IPS DF 4.7 (cell line): ENCODE data around the gene SLC34A3.
"Not testable (repeated sequence)": the region's sequence is repeated elsewhere in the genome, so short reads cannot be mapped to it uniquely, and the experiment has no call there.

ENCODE experiments used
- DNase-seq: peaks from one replicate; pipeline ENCODE4 v3.0.0-alpha.2; 2013; ENCODE audit warnings: low spot score; ENCODE audit errors: extremely low read depth

Gene SLC34A3

DNA sequence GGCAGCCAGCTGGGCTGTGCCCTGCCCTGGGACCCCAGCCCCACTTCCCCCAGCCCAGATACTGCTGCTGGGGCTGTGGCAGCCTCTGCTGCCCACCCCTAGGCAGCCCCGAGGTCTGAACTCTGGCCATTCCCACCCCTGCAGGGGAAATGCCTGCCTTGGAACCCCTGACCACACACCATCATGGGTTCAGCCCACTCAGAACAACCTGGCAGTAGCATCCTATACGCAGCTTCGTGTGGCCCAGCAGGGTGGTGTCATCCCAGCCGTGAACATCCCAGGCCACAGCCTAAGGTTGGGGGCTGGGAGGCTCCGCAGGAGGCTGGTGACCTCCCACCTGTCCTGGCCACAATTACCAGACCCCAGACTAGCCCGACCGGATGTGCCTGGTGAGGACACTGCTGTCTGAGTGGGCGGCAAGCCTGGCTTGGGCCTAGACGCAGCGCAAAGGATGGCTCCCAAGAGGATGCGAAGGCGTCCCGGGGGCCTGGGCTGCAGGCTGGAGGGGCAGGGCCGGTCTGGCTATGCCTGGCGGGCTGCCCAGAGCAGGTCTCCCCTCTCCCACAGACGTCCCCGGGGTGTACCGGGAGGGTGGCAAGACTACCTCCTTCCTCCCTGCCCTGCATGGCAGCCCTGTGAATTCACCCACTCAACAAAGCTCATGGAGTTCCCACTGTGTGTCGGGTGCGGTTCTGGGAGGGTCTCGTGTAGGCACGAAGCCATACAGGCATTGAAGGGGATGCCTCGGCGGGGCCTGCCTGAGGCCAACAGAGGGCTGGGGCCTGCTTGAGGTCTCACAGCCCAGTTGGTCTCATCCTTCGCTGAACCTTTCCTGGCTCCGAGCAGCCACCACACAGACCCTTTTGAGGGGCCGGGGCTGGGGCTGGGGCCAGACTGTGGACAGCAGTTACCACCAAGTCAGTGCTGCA lies 1.5 kb upstream of the SLC34A3 start:
- no peak for DNase-seq

DNA sequence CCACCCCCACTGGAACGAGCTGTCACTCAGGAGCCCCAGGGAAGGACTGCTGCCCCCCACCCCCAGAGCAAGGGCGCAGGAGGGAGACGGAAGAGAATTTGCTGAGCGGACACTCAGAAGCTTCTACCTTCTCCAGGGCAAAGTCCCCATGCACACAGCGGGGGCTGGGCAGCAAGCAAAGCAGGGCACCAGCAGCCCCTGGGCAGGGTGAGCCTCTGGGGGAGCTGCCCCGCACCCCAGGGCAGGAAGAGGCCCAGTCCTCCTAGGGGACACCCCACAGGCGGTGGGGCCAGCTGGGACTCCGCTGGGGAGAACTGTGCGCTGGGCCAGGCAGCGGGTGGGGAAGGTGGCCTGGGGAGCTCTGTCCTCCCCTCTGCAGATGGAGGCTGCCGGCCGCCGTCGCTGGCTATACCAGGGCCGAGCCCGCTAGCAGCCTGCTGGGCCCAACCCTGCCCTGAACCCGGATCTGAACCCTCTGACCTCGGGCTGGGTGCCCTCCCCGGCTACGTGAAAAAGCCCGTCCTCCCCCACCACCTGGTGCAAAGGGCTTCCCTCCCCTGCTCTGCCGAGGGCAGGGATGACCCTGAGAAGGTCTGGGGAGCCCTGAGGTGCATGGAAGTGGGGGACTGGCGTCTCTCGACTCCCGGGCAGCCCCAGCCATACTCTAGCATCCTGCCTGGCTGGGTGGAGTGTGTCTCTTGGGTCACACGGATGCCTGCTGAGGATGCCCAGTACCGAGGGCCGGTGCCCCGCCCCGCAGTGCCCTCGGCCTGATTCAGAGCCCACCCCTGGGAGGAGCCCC lies 597 bp upstream of the SLC34A3 start:
- DNase-seq = no peak

DNA sequence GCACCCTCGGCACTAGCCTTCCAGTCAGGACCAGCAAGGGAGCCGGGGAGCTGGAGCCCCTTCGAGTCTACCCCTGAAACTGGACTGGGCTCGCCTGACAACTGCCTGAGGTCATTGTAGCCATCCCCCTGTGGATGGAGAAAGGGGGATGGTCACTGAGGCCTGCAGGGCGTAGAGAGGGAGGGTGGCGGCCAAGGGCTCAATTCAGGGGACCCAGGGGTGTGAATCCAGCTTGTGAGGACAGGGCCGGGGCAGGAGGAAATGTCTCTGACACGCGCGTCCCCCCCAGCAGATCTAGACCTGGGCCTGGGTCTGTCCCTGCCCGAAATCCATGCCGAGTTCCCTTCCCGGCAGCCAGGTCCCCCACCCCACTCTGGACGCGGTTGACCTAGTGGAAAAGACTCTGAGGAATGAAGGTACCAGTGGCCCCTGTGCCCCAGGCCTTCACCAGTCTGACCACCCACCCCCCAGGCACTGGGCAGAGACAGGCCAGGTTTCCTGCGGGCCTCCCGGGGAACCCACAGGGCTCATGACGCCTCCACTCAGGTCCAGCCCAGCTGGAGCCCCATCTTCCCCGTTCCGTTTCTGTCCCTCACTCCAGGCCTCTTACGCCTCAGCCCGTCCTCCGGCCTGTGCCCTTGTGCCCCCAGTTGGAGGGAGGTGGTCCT lies 805 bp downstream of the SLC34A3 start:
- DNase-seq = no peak

DNA sequence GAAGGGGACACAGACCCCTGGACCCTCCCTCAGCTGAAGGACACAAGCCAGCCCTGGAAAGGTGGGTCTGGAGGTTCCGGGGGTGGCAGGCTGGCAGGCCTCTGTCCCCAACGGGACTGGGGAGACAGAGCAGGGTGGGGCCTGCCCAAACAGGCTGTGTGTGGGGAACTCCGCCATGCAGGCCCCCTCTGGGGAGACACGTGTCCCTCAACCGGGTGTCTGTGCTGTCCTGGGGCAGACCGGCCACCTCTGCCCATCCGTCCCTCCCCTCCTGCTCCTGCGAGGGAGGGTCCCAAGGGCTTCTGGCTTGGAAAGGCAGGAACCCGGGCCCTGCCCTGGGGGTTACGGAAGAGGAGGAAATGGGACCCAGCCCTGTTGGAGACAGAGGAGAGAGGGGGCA lies 1.4 kb downstream of the SLC34A3 start:
- DNase-seq = no peak

DNA sequence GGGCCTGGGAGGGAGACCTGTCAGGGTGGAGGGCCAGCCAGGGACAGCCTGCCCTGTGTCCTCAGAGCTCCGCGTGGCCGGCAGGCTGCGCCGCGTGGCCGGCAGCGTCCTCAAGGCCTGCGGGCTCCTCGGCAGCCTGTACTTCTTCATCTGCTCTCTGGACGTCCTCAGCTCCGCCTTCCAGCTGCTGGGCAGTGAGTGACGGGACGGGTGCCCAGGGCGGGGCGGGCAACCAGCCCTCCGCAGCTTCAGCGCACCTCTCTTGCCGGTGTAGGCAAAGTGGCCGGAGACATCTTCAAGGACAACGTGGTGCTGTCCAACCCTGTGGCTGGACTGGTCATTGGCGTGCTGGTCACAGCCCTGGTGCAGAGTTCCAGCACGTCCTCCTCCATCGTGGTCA lies 1.8 kb downstream of the SLC34A3 start:
- DNase-seq = no peak

DNA sequence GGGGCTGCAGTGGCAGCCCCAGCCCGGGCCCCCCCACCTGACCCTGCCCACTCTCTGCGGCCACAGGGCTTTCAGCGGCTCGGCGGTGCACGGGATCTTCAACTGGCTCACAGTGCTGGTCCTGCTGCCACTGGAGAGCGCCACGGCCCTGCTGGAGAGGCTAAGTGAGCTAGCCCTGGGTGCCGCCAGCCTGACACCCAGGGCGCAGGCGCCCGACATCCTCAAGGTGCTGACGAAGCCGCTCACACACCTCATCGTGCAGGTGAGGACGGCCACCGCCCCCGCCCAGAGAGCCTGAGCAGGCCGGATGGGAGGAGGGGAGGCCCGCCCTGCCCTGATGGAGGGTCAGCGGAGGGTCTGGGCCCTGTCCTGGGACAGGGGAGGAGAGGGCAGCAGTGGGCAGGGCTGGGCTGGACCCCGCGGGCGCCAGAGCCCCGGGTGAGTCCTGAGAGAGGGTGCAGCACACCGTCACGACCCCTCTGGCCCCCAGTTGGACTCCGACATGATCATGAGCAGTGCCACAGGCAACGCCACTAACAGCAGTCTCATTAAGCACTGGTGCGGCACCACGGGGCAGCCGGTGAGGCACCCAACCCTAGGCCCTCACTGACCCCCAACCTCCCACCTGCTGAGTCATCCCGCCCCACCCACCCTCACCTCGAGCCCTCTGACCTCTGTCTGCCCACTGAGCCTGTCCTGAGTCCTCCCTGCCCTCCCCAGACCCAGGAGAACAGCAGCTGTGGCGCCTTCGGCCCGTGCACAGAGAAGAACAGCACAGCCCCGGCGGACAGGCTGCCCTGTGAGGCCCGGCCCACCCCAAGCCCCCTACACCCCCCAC lies 2.7 kb downstream of the SLC34A3 start:
- DNase-seq = no peak

DNA sequence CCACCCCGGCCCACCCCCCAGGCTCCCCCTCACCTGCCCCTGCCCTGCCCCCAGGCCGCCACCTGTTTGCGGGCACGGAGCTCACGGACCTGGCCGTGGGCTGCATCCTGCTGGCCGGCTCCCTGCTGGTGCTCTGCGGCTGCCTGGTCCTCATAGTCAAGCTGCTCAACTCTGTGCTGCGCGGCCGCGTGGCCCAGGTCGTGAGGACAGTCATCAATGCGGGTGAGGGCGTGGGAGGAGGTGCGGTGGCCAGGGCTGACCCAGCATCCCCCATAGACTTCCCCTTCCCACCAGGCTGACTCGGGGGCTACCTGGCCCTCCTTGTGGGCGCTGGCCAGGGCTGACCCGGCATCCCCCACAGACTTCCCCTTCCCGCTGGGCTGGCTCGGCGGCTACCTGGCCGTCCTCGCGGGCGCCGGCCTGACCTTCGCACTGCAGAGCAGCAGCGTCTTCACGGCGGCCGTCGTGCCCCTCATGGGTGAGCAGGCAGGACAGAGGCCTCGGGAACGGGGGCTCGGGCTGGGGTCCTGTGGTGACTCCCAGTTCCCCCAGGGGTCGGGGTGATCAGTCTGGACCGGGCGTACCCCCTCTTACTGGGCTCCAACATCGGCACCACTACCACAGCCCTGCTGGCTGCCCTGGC lies 3.5 kb downstream of the SLC34A3 start:
- DNase-seq = no peak

DNA sequence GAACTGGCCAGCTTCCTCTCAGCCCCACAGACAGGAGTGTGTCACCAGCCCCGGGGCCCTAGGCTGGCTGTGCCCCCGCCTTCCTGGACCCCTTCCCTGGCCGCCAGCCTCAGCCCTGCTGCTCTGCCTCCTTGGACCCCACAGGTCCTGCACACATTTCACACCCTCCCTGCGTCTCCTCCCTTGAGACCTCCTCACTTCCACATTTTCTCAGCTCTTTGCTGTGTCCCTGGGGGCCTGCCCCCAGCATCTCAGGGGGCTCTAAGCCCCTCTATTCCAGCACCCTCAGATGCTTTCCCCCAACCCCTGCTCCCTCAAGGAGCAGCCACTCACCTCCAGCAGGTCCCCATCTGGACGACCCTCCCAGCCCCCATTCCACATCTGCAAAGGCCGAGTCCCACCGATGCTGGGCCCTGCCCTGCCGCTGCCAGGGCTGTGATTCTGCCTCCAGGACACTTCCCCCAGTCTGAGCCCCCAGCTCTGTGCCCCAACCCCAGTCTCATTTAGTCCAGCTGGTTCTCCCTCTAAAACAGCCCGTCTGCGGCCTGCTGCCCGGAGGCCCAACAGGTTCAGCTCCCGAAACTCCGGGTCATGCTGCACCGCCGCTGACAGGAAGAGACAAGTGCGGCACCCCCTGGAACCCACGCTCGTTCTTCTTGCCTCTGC lies 4.2 kb downstream of the SLC34A3 start:
- DNase-seq = no peak

DNA sequence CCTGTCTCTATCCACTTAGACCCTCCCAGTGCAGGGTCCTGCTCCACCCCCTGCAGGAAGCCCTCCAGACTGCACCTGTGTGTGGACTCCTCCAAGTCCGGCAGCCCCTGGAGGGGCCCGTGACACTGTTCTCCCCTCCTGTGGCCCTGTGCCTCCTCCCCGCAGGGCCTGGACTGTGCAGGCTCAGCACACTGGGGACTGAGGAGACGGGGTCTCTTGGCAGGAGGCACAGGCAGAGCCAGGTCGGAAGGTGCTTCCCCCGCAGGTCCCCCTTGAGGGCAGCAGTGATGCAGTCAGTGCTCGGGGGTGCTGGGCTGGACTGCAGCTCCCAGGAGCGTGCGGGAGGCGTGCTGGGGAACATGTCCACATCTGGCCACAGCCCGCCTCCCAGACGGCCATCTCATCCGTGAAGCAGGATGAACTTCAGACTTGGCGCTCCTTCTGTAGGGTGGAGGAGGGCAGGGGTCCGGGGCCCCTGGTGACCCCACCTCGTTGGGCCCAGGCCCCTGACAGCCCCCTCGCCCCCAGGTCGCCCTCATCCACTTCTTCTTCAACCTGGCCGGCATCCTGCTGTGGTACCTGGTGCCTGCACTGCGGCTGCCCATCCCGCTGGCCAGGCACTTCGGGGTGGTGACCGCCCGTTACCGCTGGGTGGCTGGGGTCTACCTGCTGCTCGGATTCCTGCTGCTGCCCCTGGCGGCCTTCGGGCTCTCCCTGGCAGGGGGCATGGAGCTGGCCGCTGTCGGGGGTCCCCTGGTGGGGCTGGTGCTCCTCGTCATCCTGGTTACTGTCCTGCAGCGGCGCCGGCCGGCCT lies 4.9 kb downstream of the SLC34A3 start:
- no peak for DNase-seq

DNA sequence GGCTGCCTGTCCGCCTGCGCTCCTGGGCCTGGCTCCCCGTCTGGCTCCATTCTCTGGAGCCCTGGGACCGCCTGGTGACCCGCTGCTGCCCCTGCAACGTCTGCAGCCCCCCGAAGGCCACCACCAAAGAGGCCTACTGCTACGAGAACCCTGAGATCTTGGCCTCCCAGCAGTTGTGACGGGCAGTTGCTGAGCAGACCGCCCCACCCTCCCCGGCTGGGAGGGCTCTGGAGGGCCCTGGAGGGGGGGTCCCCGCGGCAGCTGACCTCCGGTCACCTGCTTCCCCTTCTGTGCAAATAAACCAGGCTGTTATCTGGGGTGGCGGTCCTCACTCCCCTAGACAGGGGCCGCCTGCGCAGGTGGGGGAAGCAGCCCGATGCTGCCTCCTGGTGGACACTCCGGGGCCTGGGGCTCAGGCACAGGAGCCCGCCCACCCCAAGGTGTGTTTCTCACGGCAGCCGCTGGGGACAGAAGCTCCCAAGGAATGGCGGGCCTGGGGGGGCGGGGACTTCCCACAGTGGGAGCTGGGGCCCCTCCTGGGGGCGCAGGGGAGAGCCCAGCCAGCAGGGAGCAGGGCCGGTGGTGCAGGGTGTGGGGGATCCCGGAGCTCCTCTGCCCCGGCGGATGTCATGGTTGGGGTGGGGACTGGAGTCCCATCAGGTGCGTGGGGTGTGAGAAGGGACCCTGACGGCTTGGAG lies 5.7 kb downstream of the SLC34A3 start:
- no peak for DNase-seq

DNA sequence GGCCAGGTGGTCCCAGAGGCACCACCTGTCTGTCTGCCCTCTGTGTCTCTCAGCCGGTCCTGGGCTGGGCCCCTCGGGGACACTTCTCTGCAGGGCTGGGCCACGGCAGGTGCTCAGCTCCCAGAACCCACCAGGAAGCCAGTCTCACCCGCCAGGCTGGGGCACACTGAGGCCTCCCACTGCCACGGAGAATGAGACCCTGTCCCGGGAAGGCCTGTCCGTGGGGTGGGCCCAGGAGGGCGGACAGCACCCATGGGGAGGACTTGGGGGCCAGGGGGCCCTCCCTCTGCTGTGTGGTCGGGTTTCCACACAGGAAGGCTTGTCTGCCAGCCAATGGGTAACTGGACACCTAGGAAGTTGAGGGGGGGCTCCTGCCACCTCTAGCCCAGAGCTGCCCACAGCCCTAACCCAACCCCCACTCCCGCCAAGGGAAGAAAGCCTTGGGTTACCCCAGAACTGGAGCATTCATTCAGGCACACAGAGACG lies 6.3 kb downstream of the SLC34A3 start:
- DNase-seq = no peak

DNA sequence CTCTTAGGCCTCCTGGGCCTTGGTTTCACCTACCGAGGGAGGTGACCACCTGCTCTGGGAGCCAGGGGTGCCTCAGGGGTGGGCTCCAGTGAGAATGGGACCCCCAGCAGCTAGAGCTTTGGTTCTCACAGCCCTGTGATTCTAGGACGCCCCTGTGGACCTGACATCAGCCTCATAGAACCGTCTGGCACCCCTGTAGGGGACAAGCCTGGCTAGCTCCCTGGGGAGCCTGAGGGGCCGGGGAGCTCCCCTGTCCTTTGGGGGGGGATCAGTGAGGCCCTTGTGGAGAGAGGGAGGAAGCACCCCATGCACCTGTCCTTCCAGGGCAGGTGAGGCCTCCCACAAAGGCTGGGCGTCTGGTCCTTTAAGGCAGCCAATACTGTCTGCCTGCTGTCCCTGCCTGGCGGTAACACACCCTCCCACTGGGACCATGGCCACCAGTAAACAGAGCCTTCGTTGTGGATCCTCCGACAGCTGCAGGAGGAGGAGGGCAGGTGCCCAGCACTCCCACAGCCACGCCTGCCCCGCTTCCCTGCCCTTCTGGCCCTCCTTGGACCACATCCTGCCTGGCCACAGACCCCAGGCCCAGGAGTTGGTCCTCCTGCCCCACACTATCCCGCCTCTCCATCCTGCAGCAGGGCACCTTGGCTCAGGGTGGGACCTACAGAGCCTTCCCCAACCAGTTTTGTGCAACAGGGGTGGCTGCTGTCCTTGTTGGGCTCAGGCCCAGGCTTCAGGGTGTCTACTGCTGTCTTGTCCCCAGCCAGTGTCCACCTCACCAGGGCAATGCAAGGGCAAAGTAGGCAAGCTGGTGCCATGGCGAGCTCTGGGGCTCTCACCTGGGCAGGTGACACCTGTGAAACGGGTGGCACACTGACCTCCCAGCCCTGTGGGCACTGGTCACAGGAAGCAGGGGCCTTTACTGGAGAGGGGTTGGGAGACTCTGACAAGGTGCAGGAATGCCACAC lies 7.3 kb downstream of the SLC34A3 start:
- DNase-seq = no peak

DNA sequence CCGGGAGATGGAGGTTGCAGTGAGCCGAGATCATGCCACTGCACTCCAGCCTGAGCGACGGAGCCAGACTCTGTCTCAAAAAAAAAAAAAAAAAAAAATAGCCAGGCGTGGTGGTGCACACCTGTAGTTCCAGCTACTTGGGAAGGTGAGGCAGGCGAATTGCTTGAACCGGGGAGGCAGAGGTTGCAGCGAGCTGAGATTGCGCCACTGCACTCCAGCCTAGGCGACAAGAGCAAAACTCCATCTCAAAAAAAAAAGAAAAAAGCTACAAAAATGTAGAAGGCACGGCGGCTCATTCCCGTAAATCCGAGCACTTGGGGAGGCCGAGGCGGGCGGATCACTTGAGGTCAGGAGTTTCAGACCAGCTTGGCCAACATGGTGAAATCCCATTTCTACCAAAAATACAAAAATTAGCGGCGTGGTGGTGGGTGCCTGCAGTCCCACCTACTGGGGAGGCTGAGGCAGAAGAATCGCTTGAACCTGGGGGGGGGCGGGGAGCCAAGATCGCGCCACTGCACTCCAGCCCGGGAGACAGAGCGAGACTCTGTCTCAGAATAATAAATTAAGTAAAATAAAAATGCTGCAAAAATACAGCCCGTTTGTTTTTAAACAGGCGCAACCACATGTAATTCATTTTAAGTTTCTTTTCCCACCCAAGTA lies 9.0 kb downstream of the SLC34A3 start:
- not testable (repeated sequence) for DNase-seq

DNA sequence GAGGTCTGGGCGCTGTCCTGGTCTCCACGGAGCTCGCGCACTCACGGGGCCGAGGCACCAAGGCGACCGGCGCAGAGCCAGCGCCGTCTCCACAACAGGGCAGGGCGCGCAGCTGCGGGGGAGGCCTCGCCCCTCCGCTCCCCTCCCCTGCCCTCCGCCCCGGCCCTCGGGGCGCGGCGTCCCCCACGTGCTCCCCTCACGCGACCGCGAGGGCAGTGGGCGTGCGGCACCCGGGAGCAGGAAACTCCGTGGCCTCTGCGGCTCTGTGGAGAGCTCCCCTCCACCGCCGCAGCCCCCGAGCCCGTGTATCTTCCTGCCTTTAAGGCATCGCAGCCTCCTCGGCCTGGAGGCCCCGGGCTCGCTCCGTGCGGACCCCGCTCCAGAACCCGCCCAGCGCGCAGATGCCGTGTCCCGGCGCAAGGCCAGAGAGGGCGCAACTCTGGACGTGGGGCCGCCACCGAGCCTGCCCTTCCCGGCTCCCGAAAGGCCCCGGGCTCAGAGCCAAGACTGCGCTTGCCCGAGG lies 9.7 kb downstream of the SLC34A3 start:
- no peak for DNase-seq

DNA sequence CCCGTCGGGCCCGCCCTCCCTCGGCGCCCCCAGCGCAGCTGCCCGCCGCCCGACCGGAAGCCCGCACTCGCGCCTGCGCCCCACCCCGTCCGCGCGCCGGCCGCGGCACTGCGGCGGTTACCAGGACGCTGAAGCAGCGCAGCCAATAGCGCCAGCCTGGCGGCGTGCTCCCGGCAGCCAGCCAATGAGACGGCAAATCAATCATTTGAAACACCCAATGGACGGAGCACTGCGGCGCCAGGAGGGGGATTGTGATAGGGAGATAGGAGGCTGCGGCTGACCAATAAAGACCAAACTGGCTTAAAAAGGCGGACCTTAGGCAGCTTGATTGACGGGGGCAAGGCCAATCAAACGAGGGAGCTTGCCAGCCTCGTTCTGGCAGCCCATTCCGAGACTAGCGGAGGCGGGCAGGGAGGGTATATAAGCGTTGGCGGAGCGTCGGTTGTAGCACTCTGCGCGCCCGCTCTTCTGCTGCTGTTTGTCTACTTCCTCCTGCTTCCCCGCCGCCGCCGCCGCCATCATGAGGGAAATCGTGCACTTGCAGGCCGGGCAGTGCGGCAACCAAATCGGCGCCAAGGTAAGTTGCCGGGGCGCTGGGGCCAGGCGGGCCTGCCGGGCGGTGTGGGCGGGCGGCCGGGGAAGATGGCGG lies 10.3 kb downstream of the SLC34A3 start, which contains the start of gene TUBB4B:
Gene TUBB4B (plus strand): TSS at position 447 of the 649 bp plus-strand sequence. CDS start 74 bp downstream, at position 521.
- peak; percentile 100 for DNase-seq
